Measurements from ENCODE around the gene AVL9.
"Not testable (repeated sequence)": the region's sequence is repeated elsewhere in the genome, so short reads cannot be mapped to it uniquely, and the experiment has no call there.

Gene AVL9

DNA sequence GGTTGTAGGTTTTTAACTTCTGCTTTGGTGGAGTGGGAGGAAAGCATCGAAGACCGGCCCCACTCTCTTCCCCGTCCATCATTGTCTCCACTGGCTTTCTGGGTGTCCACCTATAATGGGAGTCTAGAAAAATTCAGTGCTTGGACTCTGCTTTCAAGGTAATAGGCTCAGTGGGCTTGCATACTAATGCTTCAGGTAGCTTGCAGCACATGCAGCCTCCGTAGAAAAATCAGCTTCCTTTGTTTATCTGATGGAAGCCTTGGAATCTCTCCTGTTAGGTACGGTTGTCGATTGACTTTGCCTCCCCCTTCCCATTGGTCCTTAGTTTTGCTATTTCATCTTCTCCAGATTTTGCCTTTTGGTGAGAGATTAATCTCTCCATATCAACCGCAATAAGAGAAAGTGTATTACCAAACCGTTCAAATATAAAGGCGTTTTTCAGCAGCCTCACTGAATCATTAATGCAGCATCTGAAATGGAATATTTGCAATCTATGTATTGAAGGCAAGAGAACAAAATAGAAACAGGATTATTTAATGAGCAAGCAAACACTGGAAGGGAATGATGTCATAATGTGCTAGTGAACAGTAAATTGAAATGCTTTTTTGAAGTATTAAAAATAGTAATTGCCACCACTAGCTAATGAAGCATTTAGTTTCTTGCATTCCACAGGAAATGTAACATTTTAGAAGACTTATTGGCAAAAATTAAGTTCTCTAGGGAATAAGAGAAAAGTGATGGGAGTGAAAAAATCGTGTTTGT is 944 bp downstream of the AVL9 start:
- no peak for DNase-seq (ENCODE audit: low read depth)

DNA sequence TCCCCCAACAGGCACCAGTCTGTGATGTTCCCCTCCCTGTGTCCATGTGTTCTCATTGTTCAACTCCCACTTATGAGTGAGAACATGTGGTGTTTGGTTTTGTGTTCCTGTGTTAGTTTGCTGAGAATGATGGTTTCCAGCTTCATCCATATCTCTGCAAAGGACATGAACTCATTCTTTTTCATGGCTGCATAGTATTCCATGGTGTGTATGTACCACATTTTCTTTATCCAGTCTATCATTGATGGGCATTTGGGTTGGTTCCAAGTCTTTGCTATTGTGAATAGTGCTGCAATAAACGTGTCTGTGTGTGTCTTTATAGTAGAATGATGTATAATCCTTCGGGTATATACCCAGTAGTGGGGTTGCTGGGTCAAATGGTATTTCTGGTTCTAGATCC is 4.5 kb downstream of the AVL9 start:
- DNase-seq (ENCODE audit: low read depth): not testable (repeated sequence)

DNA sequence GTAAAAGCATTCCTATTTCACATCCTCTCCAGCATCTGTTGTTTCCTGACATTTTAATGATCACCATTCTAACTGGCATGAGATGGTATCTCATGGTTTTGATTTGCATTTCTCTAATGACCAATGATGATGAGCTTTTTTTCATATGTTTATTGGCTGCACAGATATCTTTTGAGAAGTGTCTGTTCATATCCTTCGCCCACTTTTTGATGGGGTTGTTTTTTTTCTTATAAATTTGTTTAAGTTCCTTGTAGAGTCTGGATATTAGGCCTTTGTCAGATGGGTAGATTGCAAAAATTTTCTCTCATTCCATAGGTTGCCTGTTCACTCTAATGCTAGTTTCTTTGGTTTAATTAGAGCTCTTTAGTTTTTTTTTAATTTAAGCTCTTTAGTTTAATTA is 4.9 kb downstream of the AVL9 start:
- not testable (repeated sequence) for DNase-seq (ENCODE audit: low read depth)

DNA sequence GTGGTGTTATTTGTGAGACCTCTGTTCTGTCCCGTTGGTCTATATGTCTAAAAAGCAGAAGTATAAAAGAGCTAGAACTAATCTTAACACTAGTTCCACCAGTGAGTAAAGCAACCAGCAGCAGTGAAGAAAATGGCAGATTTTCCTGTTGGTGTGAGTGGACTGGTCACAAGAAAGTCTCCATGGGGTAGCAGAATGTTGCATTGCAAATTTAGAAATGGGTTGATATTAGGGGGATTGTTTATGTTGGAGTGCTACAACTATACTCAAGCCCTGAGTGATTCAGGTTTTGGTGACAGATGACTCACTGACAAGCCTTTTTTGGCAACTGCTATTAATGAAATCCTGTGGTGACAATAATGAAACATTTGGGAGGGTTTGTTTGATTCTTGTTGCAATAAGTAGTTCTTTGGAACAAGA is 5.6 kb downstream of the AVL9 start:
- DNase-seq (ENCODE audit: low read depth): no peak

DNA sequence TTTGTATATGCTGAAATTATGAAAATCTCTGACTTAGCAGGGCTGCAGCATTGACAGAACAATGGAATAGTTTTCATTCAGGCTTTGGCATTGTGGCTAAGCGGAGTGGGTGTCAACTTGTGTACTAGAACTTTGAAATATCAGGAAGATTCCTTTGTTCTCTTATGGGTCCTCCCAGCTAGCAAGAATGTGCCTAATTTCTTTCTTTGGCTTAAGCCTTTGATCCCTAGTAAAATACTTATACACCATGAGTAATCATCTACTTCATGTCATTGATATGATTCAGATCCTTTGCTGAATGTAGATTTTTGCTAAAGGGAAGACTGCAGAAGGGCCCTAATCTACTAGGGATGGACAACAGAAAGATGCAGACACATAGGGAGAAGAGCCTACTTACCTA is 6.2 kb downstream of the AVL9 start:
- DNase-seq (ENCODE audit: low read depth): no peak

DNA sequence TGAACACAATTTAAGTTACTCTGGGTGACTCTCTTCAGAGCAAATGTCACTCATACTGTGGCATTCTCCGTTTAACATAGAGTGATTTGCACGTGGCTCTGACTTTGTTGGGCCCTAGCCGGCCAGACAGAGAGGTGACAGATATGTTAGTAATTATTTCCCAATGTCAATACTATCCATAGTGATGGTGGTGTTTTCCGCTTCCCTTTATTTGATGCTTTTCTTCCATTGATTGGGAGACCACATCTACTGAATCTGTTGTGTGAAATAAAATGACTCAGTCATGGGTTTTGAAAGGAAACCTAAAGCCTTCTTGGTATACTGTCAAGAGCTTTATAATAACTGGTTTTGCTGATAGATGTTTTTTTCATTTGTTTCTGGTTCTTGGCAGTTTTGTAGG is 7.4 kb downstream of the AVL9 start:
- no peak for DNase-seq (ENCODE audit: low read depth)

DNA sequence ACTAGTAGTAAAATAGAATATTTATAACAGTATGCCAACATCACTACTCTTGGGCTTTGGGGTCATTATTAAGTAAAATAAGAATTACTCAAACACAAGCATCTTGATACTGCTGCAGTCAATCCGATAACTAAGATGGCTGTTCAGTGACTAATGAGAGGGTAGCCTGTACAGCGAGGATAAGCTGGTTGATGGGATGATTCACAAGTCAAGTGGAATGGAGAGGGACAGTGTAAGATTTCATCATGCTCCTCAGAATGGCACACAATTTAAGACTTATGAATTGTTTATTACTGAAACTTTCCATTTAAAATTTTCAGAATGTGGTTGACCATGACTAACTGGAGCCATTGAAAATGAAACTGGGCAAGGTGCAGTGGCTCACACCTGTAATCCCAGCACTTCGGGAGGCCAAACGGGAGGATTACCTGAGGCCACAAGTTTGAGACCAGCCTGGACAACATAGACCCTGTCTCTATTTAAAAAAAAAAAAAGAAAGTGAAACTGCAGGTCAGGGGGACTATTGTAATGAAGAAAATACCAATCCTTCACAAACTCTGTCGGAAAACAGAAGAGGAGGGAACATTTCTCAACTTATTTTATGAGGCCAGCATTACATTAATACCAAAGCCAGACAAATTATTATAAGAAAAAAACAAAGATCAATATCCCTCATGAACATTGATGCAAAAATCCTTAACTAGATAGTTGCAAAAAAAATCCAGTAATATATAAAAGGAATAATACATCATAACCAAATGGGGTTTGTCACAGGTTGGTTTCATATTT is 11.2 kb downstream of the AVL9 start:
- no peak for DNase-seq (ENCODE audit: low read depth)

DNA sequence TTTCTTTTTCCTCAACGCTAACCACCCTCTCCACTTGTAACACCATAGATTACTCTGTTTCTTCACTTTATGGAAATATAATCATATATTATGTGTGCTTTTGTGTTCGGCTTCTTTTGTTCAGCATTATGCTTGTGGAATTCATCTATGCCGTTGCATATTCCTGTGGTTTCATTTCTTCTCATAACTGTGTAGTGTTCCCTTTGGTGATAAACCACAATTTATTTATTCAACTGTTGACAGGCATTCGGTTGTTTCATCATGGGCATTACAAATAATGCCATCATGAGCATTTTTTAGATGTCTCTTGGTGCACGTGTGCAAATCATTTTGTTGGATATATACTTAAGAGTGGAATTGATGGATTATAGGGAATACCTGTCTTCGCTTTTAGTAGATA is 12.1 kb downstream of the AVL9 start:
- DNase-seq (ENCODE audit: low read depth): no peak

DNA sequence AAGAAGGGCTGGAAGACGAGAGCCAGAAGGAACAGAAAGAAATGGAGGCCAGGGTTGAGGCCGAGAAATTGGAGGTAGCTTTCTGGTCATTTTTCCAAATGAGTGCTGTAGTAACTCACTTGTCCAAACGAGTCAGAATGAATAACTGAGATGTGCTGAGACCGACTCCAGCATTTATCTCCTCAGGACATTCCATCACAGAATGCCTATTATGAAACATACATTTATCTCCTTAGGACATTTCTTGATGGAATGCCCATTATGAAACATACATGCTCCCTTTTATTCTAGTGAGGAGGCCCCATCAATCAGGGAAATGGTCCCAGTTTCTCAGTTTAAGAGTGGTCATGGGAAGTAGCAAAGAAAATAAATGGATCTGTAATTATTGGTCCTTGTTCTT is 16.5 kb downstream of the AVL9 start:
- no peak for DNase-seq (ENCODE audit: low read depth)

DNA sequence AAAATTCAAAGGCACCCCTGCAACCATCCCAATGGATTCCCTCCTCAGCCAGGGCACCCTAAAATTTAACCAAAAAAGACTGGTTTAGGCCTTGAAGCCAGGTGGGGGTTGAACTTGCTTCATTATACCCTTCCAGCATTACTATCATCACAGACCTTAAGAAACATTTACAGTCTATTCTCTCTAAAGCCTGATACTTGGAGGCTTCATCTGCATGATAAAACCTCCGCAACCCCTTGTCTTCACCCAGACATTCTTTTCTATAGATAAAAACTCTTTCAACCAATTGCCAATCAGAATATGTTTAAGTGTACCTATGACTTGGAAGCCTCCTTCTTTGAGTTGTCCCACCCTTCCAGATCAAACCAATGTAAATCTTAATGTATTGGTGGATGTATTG is 17.9 kb downstream of the AVL9 start:
- DNase-seq (ENCODE audit: low read depth): no peak

DNA sequence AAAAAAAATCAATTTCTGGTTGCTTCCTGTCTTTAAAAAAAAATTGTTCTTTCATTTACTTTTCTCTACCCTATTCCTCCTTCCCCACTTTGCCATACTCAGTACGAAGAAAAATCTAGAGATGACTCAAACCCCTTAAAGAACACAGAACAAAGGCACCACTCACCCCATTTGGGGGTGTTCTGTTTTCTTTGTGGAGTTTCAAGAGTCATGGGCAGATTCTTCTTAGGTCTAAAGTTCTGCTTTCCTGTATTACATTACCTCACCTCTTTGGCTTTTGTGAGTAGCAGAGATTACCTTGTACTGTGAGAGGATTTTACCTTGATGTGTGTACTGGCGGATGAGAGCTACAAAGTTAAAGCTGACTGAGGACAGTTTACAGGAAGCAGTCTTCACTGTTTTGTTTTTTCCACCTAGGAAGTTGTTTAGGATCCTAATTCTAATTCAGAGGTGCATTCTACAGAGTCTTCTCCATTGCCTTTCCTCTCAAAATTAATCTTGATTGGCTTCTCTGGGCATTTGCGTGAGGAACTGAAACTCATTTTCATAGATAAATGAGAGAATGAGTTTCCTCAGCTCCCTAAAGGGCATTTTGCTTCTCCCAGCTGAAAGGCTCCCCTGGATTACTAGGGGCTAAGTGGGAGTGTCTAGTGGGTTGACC is 20.7 kb downstream of the AVL9 start:
- no peak for DNase-seq (ENCODE audit: low read depth)

DNA sequence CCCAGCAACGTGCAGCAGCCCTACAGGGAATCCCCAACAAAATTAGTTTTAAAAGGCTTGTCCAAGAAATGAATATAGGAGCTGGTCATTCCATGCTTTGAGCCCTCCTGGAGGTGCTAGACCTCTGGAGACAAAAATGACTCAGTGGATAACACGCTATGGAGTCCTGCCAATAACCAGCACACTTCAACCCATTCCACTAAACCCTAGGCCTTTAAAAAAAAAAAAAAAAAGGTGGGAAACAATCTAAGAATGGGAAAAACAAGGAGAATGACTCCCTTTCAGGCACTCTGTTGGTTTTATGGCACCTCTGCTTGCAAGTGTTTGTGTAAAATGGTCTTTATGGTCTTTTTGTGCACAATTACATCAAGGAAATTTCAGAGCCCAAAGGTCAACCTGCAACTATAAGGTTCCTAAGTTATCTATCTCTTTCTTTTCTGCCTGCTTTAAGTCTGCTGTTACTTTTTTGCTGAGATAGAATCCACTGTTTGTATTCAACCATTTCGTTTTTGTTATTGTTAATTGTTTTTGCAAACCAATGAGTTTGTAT is 21.3 kb downstream of the AVL9 start:
- DNase-seq (ENCODE audit: low read depth): no peak

DNA sequence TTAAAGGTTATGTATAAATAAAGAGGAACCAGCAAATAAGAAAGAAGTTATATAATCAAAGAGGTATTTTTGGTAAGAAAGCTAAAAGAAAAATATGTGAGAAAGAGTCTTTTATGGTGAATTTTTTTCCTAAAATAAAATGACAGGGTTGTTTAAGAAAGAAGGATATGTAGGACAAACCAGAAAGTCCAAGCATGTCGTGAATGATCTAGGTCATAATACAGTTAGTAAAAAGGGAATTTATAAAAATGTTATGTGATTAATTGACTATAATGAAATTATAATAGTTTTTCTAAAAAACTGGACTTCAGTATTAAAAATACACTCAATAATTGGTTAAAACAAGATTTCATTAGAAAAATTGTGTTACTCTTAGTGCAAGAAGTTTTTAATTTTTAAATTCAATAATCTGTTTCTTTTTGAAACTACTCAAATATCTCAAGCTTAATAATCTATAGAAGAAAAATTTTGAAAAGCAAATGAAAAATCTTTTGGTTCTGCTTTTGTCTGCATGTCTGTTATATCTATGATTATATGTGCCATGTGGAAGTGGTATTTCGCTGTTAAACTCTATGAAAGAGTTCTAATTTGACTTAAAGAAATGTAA is 23.3 kb downstream of the AVL9 start:
- no peak for DNase-seq (ENCODE audit: low read depth)

DNA sequence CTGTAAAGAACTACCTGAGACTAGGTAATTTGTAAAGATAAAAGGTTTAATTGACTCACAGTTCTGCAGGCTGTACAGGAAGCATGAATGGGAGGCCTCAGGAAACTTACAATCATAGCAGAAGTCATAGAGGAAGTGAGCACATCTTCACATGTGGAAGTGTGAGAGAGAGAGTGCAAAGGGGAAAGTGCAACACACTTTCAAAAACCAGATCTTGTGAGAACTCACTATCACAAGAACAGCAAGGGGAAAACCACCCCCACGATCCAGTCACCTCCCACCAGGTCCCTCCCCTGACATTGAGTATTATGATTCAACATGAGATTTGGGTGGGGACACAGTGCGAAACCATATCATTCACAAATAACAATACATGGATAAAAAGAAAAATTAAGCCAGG is 24.5 kb downstream of the AVL9 start:
- DNase-seq (ENCODE audit: low read depth): no peak

DNA sequence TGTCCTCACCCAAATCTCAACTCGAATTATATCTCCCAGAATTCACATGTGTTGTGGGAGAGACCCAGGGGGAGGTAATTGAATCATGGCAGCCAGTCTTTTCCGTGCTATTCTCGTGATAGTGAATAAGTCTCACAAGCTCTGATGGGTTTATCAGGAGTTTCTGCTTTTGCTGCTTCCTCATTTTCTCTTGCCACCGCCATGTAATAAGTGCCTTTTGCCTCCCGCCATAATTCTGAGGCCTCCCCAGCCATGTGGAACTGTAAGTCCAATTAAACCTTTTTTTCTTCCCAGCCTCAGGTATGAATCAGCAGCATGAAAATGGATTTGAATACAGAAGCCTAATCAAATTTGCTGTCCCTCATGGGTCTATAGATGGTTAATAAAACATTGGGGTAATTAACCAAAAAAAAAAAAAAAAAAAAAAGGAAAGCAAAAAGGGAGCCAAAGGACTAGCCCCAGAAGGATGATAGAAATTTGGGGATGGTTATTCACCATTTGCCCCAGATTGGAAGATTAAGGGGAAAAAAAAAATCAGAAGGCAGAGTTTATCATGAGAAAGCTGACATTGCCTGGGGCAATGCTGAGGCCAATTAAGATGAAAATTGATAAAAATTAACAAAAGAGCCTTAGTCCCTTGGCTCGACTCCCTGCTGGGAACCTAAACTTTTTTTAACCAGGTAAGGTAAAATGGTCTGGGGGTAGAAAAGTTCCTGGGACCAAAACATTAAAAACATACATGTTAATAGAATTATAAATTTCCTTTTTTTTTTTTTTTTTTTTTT is 27.6 kb downstream of the AVL9 start:
- DNase-seq (ENCODE audit: low read depth): no peak

DNA sequence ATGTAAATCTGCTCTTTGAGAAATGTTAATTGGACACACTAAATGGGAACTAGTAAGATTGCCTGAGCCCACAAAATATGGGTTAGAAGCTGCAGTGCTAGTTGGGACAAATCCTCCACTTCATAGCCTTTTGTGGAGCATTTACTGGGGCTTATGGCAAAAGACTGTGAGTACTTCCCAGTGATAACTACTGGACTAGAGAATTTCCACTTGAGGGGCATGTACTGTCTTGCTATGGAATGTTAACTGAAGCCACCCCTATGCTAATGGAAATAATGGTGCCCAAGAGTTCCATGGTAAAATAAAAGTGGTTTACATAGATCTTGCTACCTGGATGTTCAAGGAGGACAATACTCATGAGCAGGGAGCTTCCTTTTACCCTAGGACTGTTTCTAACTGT is 29.3 kb downstream of the AVL9 start:
- no peak for DNase-seq (ENCODE audit: low read depth)

DNA sequence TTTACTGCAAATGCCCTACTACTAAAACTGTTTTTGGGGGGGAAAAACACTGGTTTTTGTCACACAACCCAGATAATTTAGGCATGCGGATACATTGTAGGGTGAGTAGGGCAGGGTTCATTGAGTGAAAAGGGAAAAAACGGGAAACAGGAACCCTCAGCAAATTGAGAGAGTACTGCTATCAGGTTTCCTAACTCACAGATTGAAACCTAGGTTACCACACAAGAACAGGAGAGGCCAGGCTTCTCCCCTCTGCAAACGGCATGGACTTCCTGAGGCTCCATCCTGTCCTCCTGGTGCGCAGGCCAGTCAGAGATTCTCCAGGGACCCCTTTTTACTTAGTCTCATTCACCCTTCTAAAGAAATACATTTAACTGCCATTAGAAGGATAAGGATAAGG is 30.6 kb downstream of the AVL9 start:
- DNase-seq (ENCODE audit: low read depth): no peak

DNA sequence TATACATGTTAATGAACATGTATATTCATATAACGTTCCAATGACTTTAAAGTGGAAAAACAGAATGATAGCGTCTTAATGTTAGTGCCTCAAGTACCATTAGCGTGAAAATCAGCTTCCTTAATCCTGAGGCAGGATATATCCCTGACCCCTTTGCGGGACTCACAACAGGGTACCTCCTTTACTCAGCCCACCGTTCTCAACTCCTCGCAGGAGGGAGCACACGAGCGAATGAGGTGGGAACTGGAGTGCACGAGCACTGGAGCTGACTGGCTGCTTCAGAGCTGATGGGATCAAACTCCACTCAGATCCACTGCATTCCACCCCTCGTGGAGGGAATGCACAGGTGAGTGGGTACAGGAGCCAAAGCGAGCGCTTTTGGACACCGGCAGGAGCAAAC is 36.1 kb downstream of the AVL9 start:
- no peak for DNase-seq (ENCODE audit: low read depth)

DNA sequence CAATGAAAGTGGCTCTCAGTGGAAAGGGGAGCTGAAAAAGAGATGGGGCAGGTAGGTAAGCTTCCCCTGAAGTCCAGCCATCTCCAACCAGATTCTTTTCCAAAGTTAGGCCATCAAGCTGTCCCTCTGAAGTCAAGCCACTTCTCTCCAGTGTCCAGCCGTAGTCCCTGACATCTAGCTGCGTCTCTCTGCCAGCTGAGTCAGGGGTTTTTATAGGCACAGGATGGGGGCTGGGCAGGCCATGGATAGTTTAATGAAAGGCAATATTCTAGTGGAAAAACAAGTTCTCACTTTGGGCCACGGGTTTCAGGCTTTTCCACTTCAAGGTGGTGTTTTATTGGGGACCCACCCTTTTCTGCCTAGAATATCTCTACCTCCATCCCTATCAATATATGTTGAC is 36.8 kb downstream of the AVL9 start:
- no peak for DNase-seq (ENCODE audit: low read depth)

DNA sequence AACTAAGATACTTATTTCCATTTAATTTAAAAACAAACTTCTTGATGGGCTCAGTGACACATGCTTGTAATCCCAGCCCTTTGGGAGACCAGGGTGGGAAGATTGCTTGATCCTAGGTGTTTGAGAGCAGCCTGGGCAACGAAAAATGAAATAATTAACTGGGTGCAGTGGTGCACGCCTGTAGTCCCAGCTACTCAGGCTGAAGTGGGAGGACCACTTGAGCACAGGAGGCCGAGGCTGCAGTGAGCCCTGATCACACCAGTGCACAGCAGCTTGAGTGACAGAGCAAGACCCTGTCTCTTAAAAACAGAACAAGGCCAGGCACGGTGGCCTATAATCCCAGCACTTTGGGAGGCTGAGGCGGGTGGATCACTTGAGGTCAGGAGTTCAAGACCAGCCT is 37.4 kb downstream of the AVL9 start:
- DNase-seq (ENCODE audit: low read depth): no peak

DNA sequence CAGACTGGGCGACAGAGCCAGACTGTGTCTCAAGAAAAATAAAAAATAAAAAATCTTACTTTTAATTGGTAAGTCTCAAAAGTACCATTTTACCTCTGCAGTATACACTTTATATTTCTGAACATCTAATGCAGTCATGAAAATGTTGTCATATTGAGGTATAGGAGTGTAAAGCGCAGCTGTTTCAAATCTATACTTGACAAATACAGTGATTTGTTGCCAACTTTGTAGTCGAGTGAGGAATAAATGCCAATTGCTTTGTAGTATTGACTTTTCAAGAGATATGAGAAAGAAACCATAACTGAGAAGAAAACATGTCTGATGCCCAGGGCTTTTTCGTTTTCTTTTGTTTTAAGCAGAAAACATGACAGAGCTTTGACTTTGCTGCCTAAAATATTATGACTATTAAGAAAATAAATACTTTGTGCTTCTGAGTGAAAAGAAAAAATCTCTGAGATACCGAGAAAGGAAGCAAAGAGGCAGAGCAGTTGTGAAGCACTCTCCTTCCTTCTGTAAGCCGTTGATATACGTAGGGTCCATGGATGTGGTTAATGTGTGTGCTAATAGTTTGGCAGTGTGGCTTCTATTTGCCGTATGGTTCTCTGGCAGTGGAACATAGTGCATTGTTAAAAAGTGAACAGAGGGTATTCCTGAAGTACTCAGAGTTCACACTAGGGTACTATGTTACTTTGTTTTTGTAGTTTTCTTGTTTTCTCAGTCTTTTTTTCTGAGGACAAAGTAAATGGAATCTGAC is 38.2 kb downstream of the AVL9 start:
- DNase-seq (ENCODE audit: low read depth): no peak

Measured in T follicular helper cell (primary cell).